ENCODE results near the gene SMARCD3. TPM values are rescaled to one million over a fixed set of nuclear protein-coding genes. Genes with fewer than 3 reads are reported as not detected.

Gene SMARCD3
- total RNA-seq, 2 experiments from 2014 or later = 1.5 to 1.9 TPM

DNA sequence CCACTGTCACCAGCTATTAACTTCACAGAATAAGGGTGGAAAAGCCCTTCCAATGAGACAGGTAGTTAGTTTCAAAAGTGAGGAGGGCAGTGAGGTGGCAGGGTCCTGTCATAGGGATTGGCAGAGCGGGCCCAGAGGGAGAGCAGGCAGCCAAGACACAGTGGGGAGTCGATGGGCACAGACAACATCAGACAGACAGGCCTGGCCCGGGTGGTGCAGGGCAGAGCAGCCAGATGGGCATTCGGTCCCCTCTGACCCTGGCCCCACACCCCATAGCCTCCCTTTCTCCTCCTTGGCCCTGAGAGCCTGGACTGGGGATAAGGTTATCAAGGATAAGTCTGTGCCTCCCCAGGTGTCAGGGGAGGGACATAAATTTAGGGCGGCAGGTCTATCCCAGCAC lies 31.4 kb upstream of the SMARCD3 start:
- Histone ChIP-seq H3K4me1 (ENCODE audit: insufficient read depth, low read length, poor library complexity, severe bottlenecking) (peaks cover 7% of the 10 kb centered on the region), H3K4me3 (ENCODE audit: low read depth, low read length, poor library complexity, severe bottlenecking) (no peak overlapping the region), H2AFZ (ENCODE audit: low read length) (no peak overlapping the region), H3K27ac (ENCODE audit: low read depth, low read length, poor library complexity, severe bottlenecking) (no peak overlapping the region), H3K9me2 (ENCODE audit: insufficient read depth, low read length) (no peaks in the 10 kb centered on the region), H3K4me2 (ENCODE audit: low read length) (no peak overlapping the region), H3K9me3 (ENCODE audit: low read length) (no peaks in the 10 kb centered on the region), H3K79me2 (ENCODE audit: insufficient read depth, low read depth, low read length) (no peaks in the 10 kb centered on the region), H4K20me1 (ENCODE audit: insufficient read depth, low read length) (no peaks in the 10 kb centered on the region), H3K36me3 (ENCODE audit: insufficient read depth, low read length) (no peaks in the 10 kb centered on the region)
- ChIA-PET POLR2A (no interaction called here), CTCF (ENCODE audit: unreplicated experiment) (no interaction called here)
- no TSS peak for BruUV-seq (replicated peaks)
- intact Hi-C loops (cut with micrococcal nuclease; ENCODE audit: unreplicated experiment) = no loop called here
- no peak for TF ChIP-seq EZH2phosphoT487 (IDR thresholded peaks at IDR 0.05; ENCODE audit: borderline replicate concordance, low read depth, low read length)
- TF ChIP-seq, protein P1, sequence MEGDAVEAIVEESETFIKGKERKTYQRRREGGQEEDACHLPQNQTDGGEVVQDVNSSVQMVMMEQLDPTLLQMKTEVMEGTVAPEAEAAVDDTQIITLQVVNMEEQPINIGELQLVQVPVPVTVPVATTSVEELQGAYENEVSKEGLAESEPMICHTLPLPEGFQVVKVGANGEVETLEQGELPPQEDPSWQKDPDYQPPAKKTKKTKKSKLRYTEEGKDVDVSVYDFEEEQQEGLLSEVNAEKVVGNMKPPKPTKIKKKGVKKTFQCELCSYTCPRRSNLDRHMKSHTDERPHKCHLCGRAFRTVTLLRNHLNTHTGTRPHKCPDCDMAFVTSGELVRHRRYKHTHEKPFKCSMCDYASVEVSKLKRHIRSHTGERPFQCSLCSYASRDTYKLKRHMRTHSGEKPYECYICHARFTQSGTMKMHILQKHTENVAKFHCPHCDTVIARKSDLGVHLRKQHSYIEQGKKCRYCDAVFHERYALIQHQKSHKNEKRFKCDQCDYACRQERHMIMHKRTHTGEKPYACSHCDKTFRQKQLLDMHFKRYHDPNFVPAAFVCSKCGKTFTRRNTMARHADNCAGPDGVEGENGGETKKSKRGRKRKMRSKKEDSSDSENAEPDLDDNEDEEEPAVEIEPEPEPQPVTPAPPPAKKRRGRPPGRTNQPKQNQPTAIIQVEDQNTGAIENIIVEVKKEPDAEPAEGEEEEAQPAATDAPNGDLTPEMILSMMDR (conservative IDR thresholded peaks at IDR 0.05; ENCODE audit: low read length) = no peak
- no peak for DNase-seq (ENCODE audit: low spot score)

DNA sequence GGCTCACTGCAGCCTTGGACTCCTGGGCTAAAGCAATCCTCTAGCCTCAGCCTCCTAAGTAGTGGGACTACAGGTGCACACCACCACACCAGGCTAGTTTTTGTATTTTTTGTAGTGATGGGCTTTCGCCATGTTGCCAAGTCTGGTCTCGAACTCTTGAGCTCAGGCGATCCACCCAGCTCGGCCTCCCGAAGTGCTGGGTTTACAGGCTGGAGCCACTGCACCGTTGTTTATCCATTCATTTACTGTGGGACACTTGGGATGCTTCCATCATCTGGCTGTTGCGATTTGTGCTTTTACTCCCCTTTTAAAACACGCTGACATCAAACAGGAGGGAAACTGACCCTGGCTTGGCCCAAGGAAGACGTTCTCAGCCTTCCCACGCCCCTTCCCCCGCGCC lies 30.5 kb upstream of the SMARCD3 start:
- Histone ChIP-seq H3K79me2 (ENCODE audit: insufficient read depth, low read depth, low read length) (no peaks in the 10 kb centered on the region), H3K4me1 (ENCODE audit: insufficient read depth, low read length, poor library complexity, severe bottlenecking) (peaks cover 4% of the 10 kb centered on the region), H2AFZ (ENCODE audit: low read length) (no peak overlapping the region), H3K9me3 (ENCODE audit: low read length) (no peaks in the 10 kb centered on the region), H4K20me1 (ENCODE audit: insufficient read depth, low read length) (no peaks in the 10 kb centered on the region), H3K27ac (ENCODE audit: low read depth, low read length, poor library complexity, severe bottlenecking) (no peak overlapping the region), H3K4me2 (ENCODE audit: low read length) (no peak overlapping the region), H3K9me2 (ENCODE audit: insufficient read depth, low read length) (no peaks in the 10 kb centered on the region), H3K36me3 (ENCODE audit: insufficient read depth, low read length) (no peaks in the 10 kb centered on the region), H3K4me3 (ENCODE audit: low read depth, low read length, poor library complexity, severe bottlenecking) (no peak overlapping the region)
- TF ChIP-seq, protein P1 (conservative IDR thresholded peaks at IDR 0.05; ENCODE audit: low read length) = no peak
- no peak for TF ChIP-seq EZH2phosphoT487 (IDR thresholded peaks at IDR 0.05; ENCODE audit: borderline replicate concordance, low read depth, low read length)
- DNase-seq (ENCODE audit: low spot score) = no peak
- POLR2A ChIA-PET = no interaction called here
- BruUV-seq (replicated peaks) = no TSS peak
- intact Hi-C loops (cut with micrococcal nuclease; ENCODE audit: unreplicated experiment) = no loop called here
- CTCF ChIA-PET (ENCODE audit: unreplicated experiment) = no interaction called here

DNA sequence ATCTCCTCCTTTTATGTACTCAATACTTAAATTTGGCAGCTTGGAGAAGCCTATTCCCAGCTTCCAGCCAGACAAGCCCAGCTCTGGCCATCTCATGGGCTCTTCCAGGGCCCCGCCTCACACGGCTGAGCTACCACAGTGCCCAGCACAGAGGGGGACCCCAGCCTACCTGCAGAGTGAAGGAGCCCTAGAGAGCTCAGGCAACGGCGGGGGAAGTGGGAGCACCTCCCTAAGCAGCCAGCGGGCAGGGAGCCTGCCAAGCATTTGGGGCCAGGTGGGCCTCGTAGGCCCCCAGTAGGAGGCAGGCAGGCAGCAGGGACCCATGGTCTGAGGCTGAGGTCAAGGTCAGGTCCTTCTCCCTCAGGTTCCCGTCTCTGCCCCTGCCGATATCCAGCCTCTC lies 29.1 kb upstream of the SMARCD3 start:
- Histone ChIP-seq H3K36me3 (ENCODE audit: insufficient read depth, low read length) (no peaks in the 10 kb centered on the region), H3K79me2 (ENCODE audit: insufficient read depth, low read depth, low read length) (no peaks in the 10 kb centered on the region), H3K4me3 (ENCODE audit: low read depth, low read length, poor library complexity, severe bottlenecking) (no peak overlapping the region), H3K9me2 (ENCODE audit: insufficient read depth, low read length) (no peaks in the 10 kb centered on the region), H4K20me1 (ENCODE audit: insufficient read depth, low read length) (no peaks in the 10 kb centered on the region), H3K27ac (ENCODE audit: low read depth, low read length, poor library complexity, severe bottlenecking) (no peak overlapping the region), H3K4me1 (ENCODE audit: insufficient read depth, low read length, poor library complexity, severe bottlenecking) (peaks cover 4% of the 10 kb centered on the region), H3K4me2 (ENCODE audit: low read length) (peak overlapping the region; percentile 61; the same call in 1 of the 2 replicates), H3K9me3 (ENCODE audit: low read length) (no peaks in the 10 kb centered on the region), H2AFZ (ENCODE audit: low read length) (no peak overlapping the region)
- no peak for DNase-seq (ENCODE audit: low spot score)
- intact Hi-C loops (cut with micrococcal nuclease; ENCODE audit: unreplicated experiment) = no loop called here
- BruUV-seq (replicated peaks) = no TSS peak
- TF ChIP-seq, protein P1 (conservative IDR thresholded peaks at IDR 0.05; ENCODE audit: low read length) = no peak
- no peak for TF ChIP-seq EZH2phosphoT487 (IDR thresholded peaks at IDR 0.05; ENCODE audit: borderline replicate concordance, low read depth, low read length)
- ChIA-PET CTCF (ENCODE audit: unreplicated experiment) (no interaction called here), POLR2A (no interaction called here)
